AG04449 (cell line): Measurements from ENCODE around the gene CCDC102A.
"Not testable (repeated sequence)": the region's sequence is repeated elsewhere in the genome, so short reads cannot be mapped to it uniquely, and the experiment has no call there.

Experiments used
- CTCF ChIA-PET: fragments of 350-600 bp; formaldehyde crosslinking; extraction: SDS; loops from one replicate; lab custom pipeline; 2021; ENCODE audit warnings: antibody characterized with exemption; lab: Yijun Ruan, JAX
- POLR2A ChIA-PET: fragments of 400-600, 350-600 bp; formaldehyde crosslinking; extraction: SDS; loops from one replicate; lab custom pipeline; 2020; ENCODE audit warnings: antibody characterized with exemption, inconsistent platforms; lab: Yijun Ruan, JAX
- DNase-seq: peaks from one replicate; pipeline ENCODE4 v3.0.0-alpha.2; 2010; ENCODE audit warnings: low read depth, low spot score
- H3K4me3 ChIP-seq: 2 replicates; pipeline ENCODE4 v1.5.1; 2011; ENCODE audit warnings: low read depth, mild to moderate bottlenecking, control low read depth, low read length
- CTCF ChIP-seq: IDR thresholded peaks from one replicate; pipeline ENCODE4 v1.5.1; 2011; ENCODE audit warnings: mild to moderate bottlenecking, moderate library complexity, low read length, control low read depth, inconsistent platforms; ENCODE audit not compliant: insufficient read depth; ENCODE audit errors: missing control alignments

CCDC102A gene

GRCh38 chr16:57500578-57501111 is 35.7 kb downstream of the CCDC102A start:
- ChIA-PET POLR2A (no interaction called here), CTCF (interaction anchor here (0.9 to 1.9 kb wide), 5 partner anchors 11 to 84 kb away, joined by 3 to 6 read pairs (median 3); partner anchors contain the start of gene POLR2C)
- DNase-seq, result no peak
- no peak overlapping the region for H3K4me3 ChIP-seq
- TF ChIP-seq CTCF, result no peak

DNA sequence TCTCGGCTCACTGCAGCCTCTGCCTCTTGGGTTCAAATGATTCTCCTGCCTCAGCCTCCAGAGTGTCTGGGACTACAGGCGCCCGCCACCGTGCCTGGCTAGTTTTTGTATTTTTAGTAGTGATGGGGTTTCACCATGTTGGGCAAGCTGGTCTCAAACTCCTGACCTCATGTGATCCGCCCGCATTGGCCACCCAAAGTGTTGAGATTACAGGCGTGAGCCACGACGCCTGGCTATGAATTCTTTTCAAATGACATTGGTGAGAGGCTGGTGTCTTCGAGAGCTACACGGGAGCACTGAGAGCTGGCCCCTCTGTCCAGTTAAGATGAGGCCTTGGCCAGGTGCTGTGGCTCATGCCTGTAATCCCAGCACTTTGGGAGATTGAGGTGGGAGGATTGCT is 36.4 kb downstream of the CCDC102A start:
- CTCF ChIA-PET, result interaction anchor here (1.1 to 1.9 kb wide), 4 partner anchors 17 to 83 kb away, joined by 3 to 6 read pairs (median 3); partner anchors contain the start of gene POLR2C
- POLR2A ChIA-PET, DNase-seq, H3K4me3 ChIP-seq: not testable (repeated sequence)

DNA sequence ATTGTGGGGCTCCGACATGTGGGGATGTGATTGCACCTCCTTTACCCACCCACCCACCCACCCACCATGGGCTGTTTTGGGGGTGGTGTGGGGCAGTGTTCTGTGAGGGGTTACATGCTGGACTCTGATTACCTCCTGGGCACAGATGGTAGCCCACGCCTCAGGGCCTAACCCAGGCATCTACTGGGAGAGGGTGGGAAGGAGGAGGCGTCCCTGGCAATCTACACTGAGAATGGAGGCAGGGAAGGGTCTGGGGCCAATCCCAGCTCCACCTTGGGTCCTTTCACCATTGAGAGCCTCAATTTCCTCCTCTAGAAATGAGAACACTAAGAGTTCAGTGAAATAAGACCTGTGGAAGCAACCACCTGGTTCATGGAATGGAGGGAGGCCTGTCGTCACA is 38.3 kb downstream of the CCDC102A start:
- H3K4me3 ChIP-seq, result no peak overlapping the region
- POLR2A ChIA-PET, result no interaction called here
- DNase-seq, result no peak
- CTCF ChIA-PET, result no interaction called here
- no peak for TF ChIP-seq CTCF

DNA sequence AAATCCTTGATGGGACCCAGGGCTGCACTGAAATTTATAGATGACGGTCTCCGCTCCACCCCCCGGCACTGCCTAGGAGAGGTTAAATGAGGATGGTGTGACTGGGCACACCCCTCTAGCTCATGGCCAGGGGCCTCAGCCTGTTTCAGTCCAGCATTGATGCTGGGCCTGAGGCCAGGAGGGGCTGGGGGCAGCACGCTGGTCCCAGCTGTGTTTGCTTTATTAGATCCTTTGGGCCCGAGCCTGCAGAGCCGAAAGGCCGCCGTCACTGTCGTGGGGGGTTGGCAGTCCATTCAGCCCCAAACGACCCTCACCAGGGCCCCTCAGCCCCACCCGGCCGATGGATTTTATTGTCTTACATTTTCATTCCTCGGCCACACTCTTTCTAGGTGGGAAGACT is 39.2 kb downstream of the CCDC102A start:
- TF ChIP-seq CTCF, result no peak
- ChIA-PET POLR2A (no interaction called here), CTCF (interaction anchor here (1.0 kb wide), 1 partner anchor 23 kb away, joined by 3 read pairs; no protein-coding TSS in a partner anchor)
- no peak overlapping the region for H3K4me3 ChIP-seq
- no peak for DNase-seq

- ChIA-PET CTCF (interaction anchor here (2.7 kb wide), 1 partner anchor 27 kb away, joined by 10 read pairs; no protein-coding TSS in a partner anchor), POLR2A (no interaction called here)
- DNase-seq, result no peak
- H3K4me3 ChIP-seq, result no peak overlapping the region
- no peak for TF ChIP-seq CTCF
Observed at GRCh38 chr16:57493767-57494166, 42.6 kb downstream of the CCDC102A start.

DNA sequence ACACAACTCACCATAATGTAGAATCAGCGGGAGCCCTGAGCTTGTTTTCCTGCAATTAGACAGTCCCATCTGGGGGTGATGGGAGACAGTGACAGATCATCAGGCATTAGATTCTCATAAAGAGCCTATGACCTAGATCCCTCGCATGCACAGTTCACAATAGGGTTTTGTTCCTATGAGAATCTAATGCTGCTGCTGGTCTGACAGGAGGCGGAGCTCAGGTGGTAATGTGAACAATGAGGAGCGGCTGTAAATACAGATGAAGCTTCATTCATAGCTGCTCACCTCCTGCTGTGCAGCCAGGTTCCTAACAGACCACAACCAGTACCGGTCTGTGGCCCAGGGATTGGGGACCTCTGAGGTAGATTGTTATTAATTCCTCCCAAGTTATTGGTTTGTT is 47.1 kb downstream of the CCDC102A start:
- CTCF ChIA-PET, result interaction anchor here (0.6 to 13.9 kb wide), 3 partner anchors 31 to 70 kb away, joined by 3 to 103 read pairs (median 4); no protein-coding TSS in a partner anchor
- H3K4me3 ChIP-seq, result no peak overlapping the region
- DNase-seq, result no peak
- POLR2A ChIA-PET, result no interaction called here
- TF ChIP-seq CTCF, result no peak
